ENCODE results near the gene POSTN. TPM values are rescaled to one million over a fixed set of nuclear protein-coding genes. Genes with fewer than 3 reads are reported as not detected.

Gene POSTN, protein sequence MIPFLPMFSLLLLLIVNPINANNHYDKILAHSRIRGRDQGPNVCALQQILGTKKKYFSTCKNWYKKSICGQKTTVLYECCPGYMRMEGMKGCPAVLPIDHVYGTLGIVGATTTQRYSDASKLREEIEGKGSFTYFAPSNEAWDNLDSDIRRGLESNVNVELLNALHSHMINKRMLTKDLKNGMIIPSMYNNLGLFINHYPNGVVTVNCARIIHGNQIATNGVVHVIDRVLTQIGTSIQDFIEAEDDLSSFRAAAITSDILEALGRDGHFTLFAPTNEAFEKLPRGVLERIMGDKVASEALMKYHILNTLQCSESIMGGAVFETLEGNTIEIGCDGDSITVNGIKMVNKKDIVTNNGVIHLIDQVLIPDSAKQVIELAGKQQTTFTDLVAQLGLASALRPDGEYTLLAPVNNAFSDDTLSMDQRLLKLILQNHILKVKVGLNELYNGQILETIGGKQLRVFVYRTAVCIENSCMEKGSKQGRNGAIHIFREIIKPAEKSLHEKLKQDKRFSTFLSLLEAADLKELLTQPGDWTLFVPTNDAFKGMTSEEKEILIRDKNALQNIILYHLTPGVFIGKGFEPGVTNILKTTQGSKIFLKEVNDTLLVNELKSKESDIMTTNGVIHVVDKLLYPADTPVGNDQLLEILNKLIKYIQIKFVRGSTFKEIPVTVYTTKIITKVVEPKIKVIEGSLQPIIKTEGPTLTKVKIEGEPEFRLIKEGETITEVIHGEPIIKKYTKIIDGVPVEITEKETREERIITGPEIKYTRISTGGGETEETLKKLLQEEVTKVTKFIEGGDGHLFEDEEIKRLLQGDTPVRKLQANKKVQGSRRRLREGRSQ
- total RNA-seq (100 to 1,000 TPM in 1 of 9 donors, 10 to 100 TPM in 7, 1 to 10 TPM in 1; 8.7 to 102 (median 22.9) TPM), polyA plus RNA-seq (10 to 100 TPM; 24.2 to 27.5 TPM)
- long read RNA-seq, donor 1, transcript POSTN-201 (21 exons, 3,071 nt), result major isoform, 5 of 24 reads
- long read RNA-seq, donor 1, partial matches to known transcripts, result 0 of 24 reads
- long read RNA-seq, donor 1, other reads (novel, unspliced or antisense), result 11 of 24 reads
- long read RNA-seq, donor 2, transcript POSTN-203 (23 exons, 3,373 nt), result major isoform, 12 of 44 reads
- long read RNA-seq, donor 2, partial matches to known transcripts, result 6 of 44 reads
- long read RNA-seq, donor 2, other reads (novel, unspliced or antisense), result 23 of 44 reads
- long read RNA-seq, donor 3, transcript POSTN-209 (21 exons, 3,214 nt), result major isoform, 11 of 51 reads
- long read RNA-seq, donor 3, transcript POSTN-203 (23 exons, 3,373 nt), result minor isoform, 5 of 51 reads
- long read RNA-seq, donor 3, partial matches to known transcripts, result 1 of 51 reads
- long read RNA-seq, donor 3, other reads (novel, unspliced or antisense), result 27 of 51 reads

DNA sequence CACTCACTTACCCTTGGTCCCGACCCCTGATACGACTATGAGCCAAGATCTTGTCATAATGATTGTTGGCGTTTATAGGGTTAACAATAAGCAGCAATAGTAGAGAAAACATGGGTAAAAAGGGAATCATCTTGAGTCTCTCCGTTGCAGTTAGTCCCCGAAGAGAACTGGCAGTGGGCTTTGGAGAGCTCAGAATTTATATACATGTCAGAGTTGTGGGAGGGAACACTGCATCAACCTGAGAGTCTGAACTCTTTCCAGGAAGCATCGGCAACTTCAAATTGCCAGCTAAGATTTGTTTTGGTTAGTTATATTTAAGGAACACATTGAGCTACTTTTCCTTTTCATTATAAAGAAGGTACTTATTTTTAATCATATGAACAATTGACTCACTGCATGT lies at the start of gene POSTN:
Gene POSTN (minus strand): TSS at position 172 of the 400 bp plus-strand sequence. CDS start 42 bp downstream, at position 130.
- Histone ChIP-seq H3K36me3 (no peaks in the 10 kb centered on the region), H3K9me3 (no peaks in the 10 kb centered on the region), H3K4me3 (peak within 1 kb of the TSS in 8 of 12 donors; percentile 15 to 54 (median 34)), H3K4me1 (peaks cover 0 to 31% (median 0%) of the 10 kb centered on the region in 12 donors), H3K27me3 (no peaks in the 10 kb centered on the region), H3K27ac (peak within 1 kb of the TSS in 2 of 12 donors; percentile 11 to 40)
- intact Hi-C loops (cut with DNase I), result no loop called here
- no peak for TF ChIP-seq POLR2A (IDR thresholded peaks at IDR 0.05)
- TF ChIP-seq, protein P1, sequence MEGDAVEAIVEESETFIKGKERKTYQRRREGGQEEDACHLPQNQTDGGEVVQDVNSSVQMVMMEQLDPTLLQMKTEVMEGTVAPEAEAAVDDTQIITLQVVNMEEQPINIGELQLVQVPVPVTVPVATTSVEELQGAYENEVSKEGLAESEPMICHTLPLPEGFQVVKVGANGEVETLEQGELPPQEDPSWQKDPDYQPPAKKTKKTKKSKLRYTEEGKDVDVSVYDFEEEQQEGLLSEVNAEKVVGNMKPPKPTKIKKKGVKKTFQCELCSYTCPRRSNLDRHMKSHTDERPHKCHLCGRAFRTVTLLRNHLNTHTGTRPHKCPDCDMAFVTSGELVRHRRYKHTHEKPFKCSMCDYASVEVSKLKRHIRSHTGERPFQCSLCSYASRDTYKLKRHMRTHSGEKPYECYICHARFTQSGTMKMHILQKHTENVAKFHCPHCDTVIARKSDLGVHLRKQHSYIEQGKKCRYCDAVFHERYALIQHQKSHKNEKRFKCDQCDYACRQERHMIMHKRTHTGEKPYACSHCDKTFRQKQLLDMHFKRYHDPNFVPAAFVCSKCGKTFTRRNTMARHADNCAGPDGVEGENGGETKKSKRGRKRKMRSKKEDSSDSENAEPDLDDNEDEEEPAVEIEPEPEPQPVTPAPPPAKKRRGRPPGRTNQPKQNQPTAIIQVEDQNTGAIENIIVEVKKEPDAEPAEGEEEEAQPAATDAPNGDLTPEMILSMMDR (IDR thresholded peaks at IDR 0.05), result no peak
- DNase-seq (peak in 1 of 5 donors; percentile 6), ATAC-seq (no peak)
- WGBS, 4 donors, result 16 to 32% (median 20%) methylated on average over 6 of the region's 6 CpGs

DNA sequence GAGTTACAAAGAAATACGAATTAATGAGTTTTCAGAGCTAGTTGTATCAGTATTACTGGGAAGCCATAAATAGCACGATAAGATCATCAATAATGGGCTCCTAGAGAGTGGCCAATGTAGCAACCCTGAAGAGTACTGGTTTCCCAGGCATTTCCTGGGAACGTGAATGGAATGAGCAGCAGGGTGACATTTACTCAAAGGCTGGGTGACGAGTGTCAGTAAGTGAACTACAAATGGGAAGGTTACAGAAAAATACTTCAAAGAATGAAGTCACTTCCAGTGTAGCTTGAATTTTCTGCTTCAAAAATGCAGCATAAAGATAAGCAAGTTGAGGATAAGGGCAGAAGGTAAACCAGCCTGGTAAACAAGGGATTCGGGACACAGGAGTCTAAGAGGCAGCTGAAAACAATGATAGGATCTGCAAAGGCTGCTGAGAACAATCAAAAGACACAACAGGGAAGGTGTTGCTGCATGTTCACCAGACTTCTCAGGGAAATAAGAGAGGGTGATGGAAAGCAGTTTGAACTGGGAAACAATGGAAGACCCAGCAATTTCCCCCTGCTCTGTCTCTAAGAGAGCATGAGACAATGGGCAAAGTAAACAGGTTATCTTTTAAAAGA lies 48.6 kb upstream of the POSTN start:
- 27 to 40% (median 35%) methylated on average over 5 of the region's 5 CpGs for WGBS, 4 donors
- Histone ChIP-seq H3K27me3 (peaks cover 0 to 13% (median 0%) of the 10 kb centered on the region in 9 donors), H3K27ac (no peak overlapping the region), H3K36me3 (no peaks in the 10 kb centered on the region), H3K4me3 (no peak overlapping the region), H3K9me3 (no peaks in the 10 kb centered on the region), H3K4me1 (no peaks in the 10 kb centered on the region)
- DNase-seq (no peak), ATAC-seq (no peak)
- intact Hi-C loops (cut with DNase I), result loop anchor here in 1 of 10 donors (10.0 kb wide), 1 partner anchor 878 kb away; no protein-coding TSS in a partner anchor
- TF ChIP-seq, protein P1 (IDR thresholded peaks at IDR 0.05), result no peak
- no peak for TF ChIP-seq POLR2A (IDR thresholded peaks at IDR 0.05)

DNA sequence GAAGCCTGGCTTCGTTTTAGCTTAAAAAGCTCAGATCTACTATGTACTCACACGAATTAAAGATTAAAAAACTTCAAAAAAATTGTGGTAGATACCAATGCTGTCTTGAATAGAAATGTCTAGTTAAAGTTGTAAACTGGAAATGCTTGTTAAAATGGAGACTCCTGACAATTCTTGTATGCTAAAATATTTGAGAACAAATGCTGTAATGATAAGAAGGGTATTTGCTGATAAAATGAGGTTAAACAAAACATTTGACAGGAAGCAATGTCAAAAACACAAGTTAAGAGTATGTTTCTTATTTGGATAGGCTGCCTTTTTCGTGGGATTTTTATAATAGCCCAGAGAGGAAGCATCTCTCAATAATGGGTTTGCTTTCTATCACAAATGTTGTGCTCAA lies 48.0 kb upstream of the POSTN start:
- no peaks in the 10 kb centered on the region for H3K36me3 ChIP-seq
- H3K4me1 ChIP-seq, result no peaks in the 10 kb centered on the region
- H3K27me3 ChIP-seq, result peaks cover 0 to 13% (median 0%) of the 10 kb centered on the region in 9 donors
- 41 to 50% (median 47%) methylated on average over 3 of the region's 3 CpGs for WGBS, 4 donors
- intact Hi-C loops (cut with DNase I), result loop anchor here in 1 of 10 donors (10.0 kb wide), 1 partner anchor 878 kb away; no protein-coding TSS in a partner anchor
- H3K27ac ChIP-seq, result no peak overlapping the region
- ATAC-seq (no peak), DNase-seq (no peak)
- H3K9me3 ChIP-seq, result no peaks in the 10 kb centered on the region
- H3K4me3 ChIP-seq, result no peak overlapping the region
- TF ChIP-seq, protein P1 (IDR thresholded peaks at IDR 0.05), result no peak
- TF ChIP-seq POLR2A (IDR thresholded peaks at IDR 0.05), result no peak

Measured in heart left ventricle (tissue), 16 donors.